Thyroid gland (tissue), 4 donors: ENCODE results near the gene FGD3. TPM values are rescaled to one million over a fixed set of nuclear protein-coding genes. Genes with fewer than 3 reads are reported as not detected.
A peak's percentile ranks its signal among the peaks of the same experiment; 100 is the strongest.

Experiments
- DNase-seq, 2 donors: peaks; one replicate each; pipeline ENCODE4 v3.0.0-alpha.2; 2019
- H3K27ac ChIP-seq, 3 donors: fragments of 200-600 bp; sonication (generic); 1 replicate in 2 of 3; 2 replicates in 1 of 3; pipeline ENCODE4 v1.5.1; 2016 to 2019; ENCODE audit warnings: mild to moderate bottlenecking in 1 of 3, moderate library complexity in 1 of 3
- H3K27me3 ChIP-seq: fragments of 200-600 bp; sonication (generic); one replicate; pipeline ENCODE4 v1.5.1; 2019
- H3K36me3 ChIP-seq, 2 donors: fragments of 200-600 bp; sonication (generic); one replicate each; pipeline ENCODE4 v1.5.1; 2016 to 2019
- H3K4me1 ChIP-seq, 2 donors: fragments of 200-600 bp; sonication (generic); one replicate each; pipeline ENCODE4 v1.5.1; 2017 to 2019
- H3K4me3 ChIP-seq, 3 donors: fragments of 200-600 bp; sonication (generic); replicated peaks in 1 of 3; 1 replicate in 2 of 3; 2 replicates in 1 of 3; pipeline ENCODE4 v1.5.1; 2016; ENCODE audit warnings: mild to moderate bottlenecking in 1 of 3
- H3K9me3 ChIP-seq: fragments of 200-600 bp; sonication (generic); one replicate; pipeline ENCODE4 v1.5.1; 2017
- POLR2A ChIP-seq, 2 donors: fragments of 450-650 bp; IDR thresholded peaks; one replicate each; pipeline ENCODE4 v1.6.1; 2017; ENCODE audit warnings: antibody characterized with exemption in 2 of 2, mild to moderate bottlenecking in 2 of 2, moderate library complexity in 1 of 2
- WGBS, 2 donors: methylation state at CpG; one replicate each; pipeline ENCODE4 v1.1.5; 2017; 5-methylcytosine and 5-hydroxymethylcytosine counted together
- intact Hi-C: fragments of 100-400 bp; cut with DNase I; formaldehyde crosslinking; loops from one replicate; pipeline ENCODE4 v1.15.1; 2023
- total RNA-seq, 4 donors: library from RNA; depleted of rRNA; stranded (reverse); fragments of >200 nt; gene quantifications; one replicate each; pipeline ENCODE4 v1.2.3, GENCODE V29; 2016
- TF ChIP-seq, protein P1 (sequence below), 6 experiments: fragments of 200-600 bp in 3 of 6; fragments of 450-650 bp in 3 of 6; sonication (generic) in 3 of 6; IDR thresholded peaks; one replicate each; pipeline ENCODE4 v1.5.1; 2016 to 2019; ENCODE audit warnings: antibody characterized with exemption in 6 of 6, mild to moderate bottlenecking in 2 of 6, inconsistent platforms in 1 of 6, moderate library complexity in 1 of 6

Gene FGD3
- total RNA-seq, 4 donors from 2014 or later, result 5.2 to 6.6 (median 5.6) TPM

DNA sequence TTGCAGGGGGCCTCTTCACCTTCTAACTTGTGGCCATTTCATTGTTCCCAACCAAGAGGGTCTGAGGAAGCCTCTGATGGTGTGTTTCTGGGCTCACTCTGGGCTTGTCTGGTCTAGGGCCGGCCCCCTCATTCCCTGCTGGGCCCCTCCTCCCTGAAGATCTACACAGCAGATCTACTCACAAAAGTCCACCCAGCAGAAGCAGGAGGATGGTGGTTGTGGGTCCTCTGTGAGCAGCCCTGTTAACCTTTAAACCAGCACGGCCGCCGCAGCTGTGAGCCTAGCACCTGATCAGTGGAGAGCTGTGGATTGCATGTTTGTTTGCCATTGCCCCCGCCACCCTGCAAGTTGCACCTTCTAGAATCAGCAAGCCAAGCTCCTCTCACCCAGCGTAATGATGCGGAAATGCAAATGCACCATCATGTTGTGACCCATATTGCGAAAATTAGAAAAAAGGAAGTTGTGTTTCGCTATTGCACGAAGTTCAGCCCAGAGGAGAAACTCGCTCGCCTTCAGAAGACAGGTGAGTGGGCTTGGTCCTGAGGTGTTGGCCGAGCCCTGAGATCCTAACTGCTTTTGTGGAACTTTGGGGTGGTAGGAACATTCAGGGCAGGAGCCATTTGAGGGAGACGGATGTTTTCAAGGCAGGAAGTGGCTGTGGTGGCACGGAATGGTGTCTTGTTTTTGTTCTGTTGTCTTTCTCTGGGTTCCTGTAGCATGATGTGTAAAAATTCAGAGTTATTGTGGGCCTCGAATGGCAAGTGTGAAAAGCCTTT, 16.7 kb downstream of the FGD3 start:
- Histone ChIP-seq H3K4me3 (no peak overlapping the region), H3K27me3 (no peaks in the 10 kb centered on the region), H3K9me3 (no peaks in the 10 kb centered on the region), H3K27ac (peak overlapping the region in 1 of 3 donors; percentile 17), H3K4me1 (no peaks in the 10 kb centered on the region), H3K36me3 (no peaks in the 10 kb centered on the region)
- TF ChIP-seq, protein P1, sequence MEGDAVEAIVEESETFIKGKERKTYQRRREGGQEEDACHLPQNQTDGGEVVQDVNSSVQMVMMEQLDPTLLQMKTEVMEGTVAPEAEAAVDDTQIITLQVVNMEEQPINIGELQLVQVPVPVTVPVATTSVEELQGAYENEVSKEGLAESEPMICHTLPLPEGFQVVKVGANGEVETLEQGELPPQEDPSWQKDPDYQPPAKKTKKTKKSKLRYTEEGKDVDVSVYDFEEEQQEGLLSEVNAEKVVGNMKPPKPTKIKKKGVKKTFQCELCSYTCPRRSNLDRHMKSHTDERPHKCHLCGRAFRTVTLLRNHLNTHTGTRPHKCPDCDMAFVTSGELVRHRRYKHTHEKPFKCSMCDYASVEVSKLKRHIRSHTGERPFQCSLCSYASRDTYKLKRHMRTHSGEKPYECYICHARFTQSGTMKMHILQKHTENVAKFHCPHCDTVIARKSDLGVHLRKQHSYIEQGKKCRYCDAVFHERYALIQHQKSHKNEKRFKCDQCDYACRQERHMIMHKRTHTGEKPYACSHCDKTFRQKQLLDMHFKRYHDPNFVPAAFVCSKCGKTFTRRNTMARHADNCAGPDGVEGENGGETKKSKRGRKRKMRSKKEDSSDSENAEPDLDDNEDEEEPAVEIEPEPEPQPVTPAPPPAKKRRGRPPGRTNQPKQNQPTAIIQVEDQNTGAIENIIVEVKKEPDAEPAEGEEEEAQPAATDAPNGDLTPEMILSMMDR (IDR thresholded peaks at IDR 0.05), result no peak
- no peak for TF ChIP-seq POLR2A (IDR thresholded peaks at IDR 0.05)
- 83 to 89% methylated on average over 16 of the region's 16 CpGs for WGBS, 2 donors
- intact Hi-C loops, result no loop called here
- no peak for DNase-seq

DNA sequence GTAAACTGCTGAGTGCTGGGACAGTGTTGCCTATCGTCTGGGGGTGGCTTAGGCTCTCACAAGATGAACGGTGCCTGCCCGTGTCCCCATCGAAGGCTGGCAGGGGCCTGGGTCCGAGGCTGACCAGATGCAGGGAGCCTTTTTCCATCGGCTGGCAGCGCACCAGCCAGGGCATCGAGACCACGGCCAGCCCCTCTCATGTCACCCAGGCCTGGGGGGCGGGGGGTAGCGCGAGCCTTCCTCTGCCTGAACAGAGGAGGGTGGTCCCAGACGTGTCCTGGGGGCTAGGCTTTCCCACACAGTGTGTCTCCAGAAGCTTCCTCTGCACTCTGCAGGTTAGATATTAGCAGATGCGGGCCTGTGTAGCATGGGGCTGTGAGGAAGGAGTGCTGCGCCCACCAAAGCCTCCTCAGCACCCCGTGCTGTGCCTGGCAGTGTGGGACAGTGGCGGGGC, 17.3 kb downstream of the FGD3 start:
- Histone ChIP-seq H3K9me3 (no peaks in the 10 kb centered on the region), H3K27me3 (no peaks in the 10 kb centered on the region), H3K36me3 (no peaks in the 10 kb centered on the region), H3K4me1 (peaks cover 0 to 2% of the 10 kb centered on the region in 2 donors), H3K4me3 (no peak overlapping the region), H3K27ac (peak overlapping the region in 1 of 3 donors; percentile 17)
- intact Hi-C loops, result no loop called here
- DNase-seq, result no peak
- WGBS, 2 donors, result 83 to 84% methylated on average over 4 to 7 of the region's 17 CpGs
- TF ChIP-seq, protein P1 (IDR thresholded peaks at IDR 0.05), result no peak
- no peak for TF ChIP-seq POLR2A (IDR thresholded peaks at IDR 0.05)

DNA sequence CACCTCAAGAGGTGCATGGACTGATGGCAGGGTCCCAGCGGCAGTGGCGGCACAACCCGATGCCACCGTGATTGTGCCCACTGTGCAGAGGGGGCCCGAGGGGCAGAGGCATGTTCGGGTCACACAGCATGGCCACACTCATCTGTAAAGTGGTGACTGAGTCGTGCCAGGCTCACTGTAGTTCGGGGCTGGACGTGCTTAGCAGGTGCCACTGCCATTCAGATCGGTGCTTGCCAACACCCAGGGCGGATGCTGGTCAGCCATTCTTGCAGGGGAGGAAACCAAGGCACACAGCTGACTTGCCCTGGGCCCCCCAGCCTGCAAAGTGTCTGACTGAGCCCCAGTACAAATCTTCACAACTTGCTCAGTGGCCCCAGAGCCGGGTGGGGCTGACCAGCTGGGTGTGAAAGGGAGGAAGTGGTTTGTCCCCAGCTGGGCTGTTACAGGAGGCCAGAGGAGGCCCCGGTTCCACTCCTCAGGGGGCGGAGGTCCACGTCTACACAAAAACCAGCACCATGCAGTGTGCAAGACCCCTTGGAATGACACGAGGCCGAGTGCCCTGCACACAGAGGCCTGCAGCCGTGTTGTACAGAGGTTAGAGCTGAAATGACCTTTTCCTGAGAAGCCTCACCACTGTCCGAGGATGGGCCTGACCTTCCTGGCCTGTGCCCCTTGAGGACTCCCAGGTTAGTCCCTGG, 17.9 kb downstream of the FGD3 start:
- DNase-seq, result no peak
- Histone ChIP-seq H3K36me3 (no peaks in the 10 kb centered on the region), H3K27me3 (no peaks in the 10 kb centered on the region), H3K4me1 (peaks cover 3 to 8% of the 10 kb centered on the region in 2 donors), H3K4me3 (no peak overlapping the region), H3K27ac (no peak overlapping the region), H3K9me3 (no peaks in the 10 kb centered on the region)
- intact Hi-C loops, result no loop called here
- 62 to 86% methylated on average over 9 to 15 of the region's 19 CpGs for WGBS, 2 donors
- no peak for TF ChIP-seq POLR2A (IDR thresholded peaks at IDR 0.05)
- TF ChIP-seq, protein P1 (IDR thresholded peaks at IDR 0.05), result no peak

DNA sequence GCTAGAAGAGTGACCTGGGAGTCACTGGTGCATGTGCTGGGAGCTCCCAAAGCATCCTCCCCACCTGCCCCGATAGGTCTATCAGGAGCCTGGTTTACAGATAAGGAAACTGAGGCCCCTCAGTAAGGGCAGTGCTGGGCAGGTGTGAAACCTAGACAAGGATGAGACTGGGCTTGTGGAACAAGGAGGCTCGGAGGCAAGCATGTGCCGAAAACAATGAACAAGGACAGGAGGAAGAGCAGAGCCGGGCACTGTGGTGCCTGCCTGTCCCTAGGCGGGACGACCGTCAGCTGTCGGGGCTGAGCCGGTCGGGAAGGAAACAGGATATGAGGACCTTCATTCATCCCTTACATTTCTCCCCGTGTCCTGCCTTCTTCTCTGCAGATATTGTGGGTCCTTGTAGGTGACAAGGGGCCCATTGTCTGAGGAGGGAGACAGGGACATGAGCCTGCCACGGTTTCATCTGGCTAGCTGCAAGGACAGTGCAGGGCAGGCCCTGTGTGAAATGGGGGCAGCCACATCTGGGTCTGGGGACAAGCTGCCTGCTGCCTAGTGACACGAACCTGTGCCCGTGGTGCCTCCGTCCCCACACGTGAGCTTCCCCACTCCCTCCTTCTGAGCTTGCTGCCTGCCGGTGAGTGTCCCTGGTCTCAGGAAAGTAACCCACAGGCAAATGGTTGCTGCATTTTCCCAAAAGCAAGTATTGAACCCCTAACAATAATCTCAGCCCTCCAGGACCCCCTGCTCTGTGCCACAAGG, 18.6 kb downstream of the FGD3 start:
- 80 to 82% methylated on average over 15 to 17 of the region's 17 CpGs for WGBS, 2 donors
- Histone ChIP-seq H3K36me3 (no peaks in the 10 kb centered on the region), H3K9me3 (no peaks in the 10 kb centered on the region), H3K4me3 (no peak overlapping the region), H3K27ac (no peak overlapping the region), H3K4me1 (peaks cover 11 to 16% of the 10 kb centered on the region in 2 donors), H3K27me3 (no peaks in the 10 kb centered on the region)
- intact Hi-C loops, result no loop called here
- no peak for DNase-seq
- TF ChIP-seq, protein P1 (IDR thresholded peaks at IDR 0.05), result no peak
- TF ChIP-seq POLR2A (IDR thresholded peaks at IDR 0.05), result no peak
